ENCODE measurements around the gene TPCN1.

The TPCN1 gene

DNA sequence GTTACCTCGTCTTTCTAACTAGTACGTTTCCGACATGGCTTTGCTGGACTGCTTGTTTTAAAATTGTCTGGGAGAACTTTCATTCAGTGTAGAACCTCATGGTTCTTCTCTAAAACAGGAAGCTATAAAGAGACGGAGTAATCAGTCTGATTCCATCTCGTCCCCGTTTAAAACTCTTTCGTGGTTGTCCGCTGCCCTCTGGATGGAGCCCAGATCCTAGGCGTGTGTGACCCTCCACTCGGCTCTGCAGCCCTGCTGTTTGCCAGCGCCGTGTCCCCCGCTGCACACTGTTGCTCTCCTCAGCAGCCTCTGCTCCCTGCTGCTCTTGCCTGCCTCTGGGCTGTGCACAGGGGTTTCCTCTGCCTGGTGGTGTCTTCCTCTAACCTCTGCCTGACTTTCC, 63.5 kb downstream of the TPCN1 start:
- DNase-seq (ENCODE audit: low read depth), result no peak
- TF ChIP-seq, protein P1, sequence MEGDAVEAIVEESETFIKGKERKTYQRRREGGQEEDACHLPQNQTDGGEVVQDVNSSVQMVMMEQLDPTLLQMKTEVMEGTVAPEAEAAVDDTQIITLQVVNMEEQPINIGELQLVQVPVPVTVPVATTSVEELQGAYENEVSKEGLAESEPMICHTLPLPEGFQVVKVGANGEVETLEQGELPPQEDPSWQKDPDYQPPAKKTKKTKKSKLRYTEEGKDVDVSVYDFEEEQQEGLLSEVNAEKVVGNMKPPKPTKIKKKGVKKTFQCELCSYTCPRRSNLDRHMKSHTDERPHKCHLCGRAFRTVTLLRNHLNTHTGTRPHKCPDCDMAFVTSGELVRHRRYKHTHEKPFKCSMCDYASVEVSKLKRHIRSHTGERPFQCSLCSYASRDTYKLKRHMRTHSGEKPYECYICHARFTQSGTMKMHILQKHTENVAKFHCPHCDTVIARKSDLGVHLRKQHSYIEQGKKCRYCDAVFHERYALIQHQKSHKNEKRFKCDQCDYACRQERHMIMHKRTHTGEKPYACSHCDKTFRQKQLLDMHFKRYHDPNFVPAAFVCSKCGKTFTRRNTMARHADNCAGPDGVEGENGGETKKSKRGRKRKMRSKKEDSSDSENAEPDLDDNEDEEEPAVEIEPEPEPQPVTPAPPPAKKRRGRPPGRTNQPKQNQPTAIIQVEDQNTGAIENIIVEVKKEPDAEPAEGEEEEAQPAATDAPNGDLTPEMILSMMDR (IDR thresholded peaks at IDR 0.05; ENCODE audit: control insufficient read depth, extremely low read depth, insufficient read depth), result no peak
- H3K4me3 ChIP-seq (ENCODE audit: low read depth, low read length), result no peak overlapping the region

DNA sequence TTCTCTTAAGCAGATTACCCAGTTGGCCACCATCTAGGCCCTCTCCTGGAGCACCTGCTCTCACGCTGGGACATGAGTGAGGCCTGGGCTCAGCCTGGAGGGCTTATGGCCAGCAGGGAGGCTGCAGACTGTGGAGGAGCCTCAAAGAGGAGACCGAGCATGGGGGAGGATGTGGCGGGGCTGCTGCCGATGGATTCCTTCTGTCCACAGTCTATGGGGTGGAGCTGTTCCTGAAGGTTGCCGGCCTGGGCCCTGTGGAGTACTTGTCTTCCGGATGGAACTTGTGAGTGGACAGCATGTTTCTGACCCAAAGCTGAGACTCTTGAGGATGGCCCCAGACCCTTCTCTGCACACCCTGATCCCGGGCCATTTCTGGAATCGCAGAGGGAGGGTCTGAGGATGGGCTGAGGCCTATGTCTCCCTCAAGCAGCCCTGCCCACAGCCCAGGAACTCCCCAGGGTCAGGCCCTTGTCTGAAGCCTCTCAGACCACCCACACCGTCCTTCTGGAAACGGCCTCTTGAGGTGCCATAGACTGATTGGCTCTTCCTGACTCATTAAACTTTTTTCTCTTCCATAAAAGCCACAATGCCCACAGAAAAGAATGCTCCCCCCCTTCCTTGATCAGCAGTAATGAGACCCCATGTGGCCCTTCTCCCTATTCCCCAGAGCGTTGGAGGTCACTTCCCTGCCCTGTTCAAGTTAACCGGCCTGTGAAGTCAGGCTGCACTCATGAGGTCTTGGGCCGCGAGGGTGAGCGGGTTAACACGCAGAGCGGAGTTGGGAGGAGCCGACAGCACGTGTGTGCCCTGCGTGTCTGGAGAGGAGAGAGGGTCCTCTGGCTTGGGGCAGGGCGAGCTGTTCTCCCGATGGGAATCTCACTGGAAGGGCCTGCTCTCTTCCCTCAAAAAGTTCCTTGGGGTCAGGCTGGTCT, 64.7 kb downstream of the TPCN1 start:
- no peak overlapping the region for H3K4me3 ChIP-seq (ENCODE audit: low read depth, low read length)
- TF ChIP-seq, protein P1 (IDR thresholded peaks at IDR 0.05; ENCODE audit: control insufficient read depth, extremely low read depth, insufficient read depth), result no peak
- no peak for DNase-seq (ENCODE audit: low read depth)

DNA sequence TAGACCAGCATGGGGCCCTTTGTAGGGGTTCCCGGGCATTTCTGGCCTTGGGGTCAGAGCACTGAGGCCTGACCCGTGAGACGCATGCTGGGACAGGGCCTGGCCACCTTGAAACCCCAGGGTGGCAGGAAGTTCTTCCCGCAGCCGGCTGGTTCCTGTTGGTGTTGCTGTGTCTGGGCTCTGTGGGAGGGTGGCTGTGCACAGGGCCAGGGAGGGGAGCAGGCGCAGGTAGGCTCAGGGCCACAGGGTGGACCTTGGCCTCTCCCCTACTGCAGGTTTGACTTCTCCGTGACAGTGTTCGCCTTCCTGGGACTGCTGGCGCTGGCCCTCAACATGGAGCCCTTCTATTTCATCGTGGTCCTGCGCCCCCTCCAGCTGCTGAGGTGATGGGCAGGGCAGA, 65.4 kb downstream of the TPCN1 start:
- no peak overlapping the region for H3K4me3 ChIP-seq (ENCODE audit: low read depth, low read length)
- TF ChIP-seq, protein P1 (IDR thresholded peaks at IDR 0.05; ENCODE audit: control insufficient read depth, extremely low read depth, insufficient read depth), result no peak
- DNase-seq (ENCODE audit: low read depth), result no peak

DNA sequence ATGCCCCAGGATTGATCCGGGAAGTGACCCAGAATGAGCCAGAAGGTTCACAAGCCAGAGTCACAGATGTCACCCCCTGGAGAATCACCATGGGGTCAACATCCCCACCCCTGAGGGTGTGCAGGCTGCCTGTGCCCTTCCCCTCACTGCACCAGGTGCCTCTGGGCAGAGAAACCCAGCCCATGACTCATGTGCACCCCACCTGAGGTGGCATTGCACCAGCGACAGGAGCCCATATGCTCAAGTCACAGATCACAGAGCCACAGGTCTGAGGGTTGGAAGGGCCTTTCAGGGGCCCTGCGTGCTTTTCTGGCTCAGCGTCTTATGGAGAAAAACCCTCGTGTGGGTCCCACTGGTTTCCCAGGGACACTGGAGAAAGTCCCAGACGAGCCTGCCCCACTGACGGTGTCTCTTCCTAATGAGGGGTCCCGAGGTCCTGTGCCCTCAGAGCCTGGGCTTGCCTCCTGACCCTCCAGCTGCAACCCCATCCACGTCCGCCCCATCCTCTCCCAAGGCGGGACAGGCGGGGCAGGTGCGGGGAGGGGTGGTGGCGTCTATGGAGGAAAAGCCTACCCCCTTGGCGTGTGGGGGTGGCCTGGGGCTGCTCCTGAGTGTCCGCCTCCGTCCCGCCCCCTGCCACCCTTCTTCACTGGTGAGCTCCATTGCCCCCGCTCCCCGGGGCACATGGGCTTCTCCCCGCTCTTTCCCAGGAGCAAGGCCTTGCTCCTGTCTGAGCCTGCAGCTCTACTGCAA, 66.1 kb downstream of the TPCN1 start:
- no peak overlapping the region for H3K4me3 ChIP-seq (ENCODE audit: low read depth, low read length)
- DNase-seq (ENCODE audit: low read depth), result no peak
- TF ChIP-seq, protein P1 (IDR thresholded peaks at IDR 0.05; ENCODE audit: control insufficient read depth, extremely low read depth, insufficient read depth), result no peak

DNA sequence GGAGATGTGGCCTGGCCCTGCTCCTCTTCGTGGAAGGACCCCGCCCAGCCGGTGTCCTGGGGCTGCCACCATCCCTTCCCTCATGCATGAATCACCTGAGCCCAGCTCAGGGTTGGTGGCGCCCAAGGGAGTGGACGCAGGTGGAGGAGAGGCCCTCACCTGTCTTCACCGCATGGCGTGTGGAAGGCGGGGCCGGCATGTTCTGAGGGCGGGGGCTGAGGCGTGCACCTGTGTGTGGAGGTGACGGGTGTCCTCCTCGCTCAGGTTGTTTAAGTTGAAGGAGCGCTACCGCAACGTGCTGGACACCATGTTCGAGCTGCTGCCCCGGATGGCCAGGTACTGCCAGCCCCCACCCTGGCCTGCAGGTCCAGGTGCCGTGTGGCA, 66.6 kb downstream of the TPCN1 start:
- DNase-seq (ENCODE audit: low read depth), result no peak
- TF ChIP-seq, protein P1 (IDR thresholded peaks at IDR 0.05; ENCODE audit: control insufficient read depth, extremely low read depth, insufficient read depth), result no peak
- no peak overlapping the region for H3K4me3 ChIP-seq (ENCODE audit: low read depth, low read length)

DNA sequence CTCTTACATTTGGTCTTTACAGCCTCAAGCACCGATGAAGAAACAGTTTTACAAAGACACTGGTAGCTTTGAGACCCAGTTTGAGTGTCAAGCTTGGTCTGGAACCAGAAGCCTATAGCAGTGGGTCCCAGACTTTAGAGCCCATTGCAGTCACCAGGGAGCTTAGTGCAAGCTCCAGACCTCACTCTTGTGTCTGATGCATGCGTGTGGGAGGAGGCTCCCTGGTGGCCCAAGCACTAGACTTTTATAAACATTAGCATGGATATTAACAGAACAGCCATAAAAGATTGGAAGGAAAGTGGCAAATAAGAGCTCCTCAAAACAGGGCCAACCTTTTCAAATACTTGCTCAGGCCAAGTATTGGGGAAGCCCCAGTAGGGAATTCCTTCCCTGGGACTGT, 68.1 kb downstream of the TPCN1 start:
- DNase-seq (ENCODE audit: low read depth), result no peak
- TF ChIP-seq, protein P1 (IDR thresholded peaks at IDR 0.05; ENCODE audit: control insufficient read depth, extremely low read depth, insufficient read depth), result no peak

More for the DNA sequence above, 68.1 kb downstream of the TPCN1 start:
- H3K4me3 ChIP-seq (ENCODE audit: low read depth, low read length), result no peak overlapping the region

All from LNCaP clone FGC (cell line).